GM15510 (cell line): ENCODE data around the gene ZNF90.

Experiments
- POLR2A ChIP-seq: IDR thresholded peaks from 3 replicates; pipeline ENCODE4 v1.6.1; 2011; ENCODE audit warnings: borderline replicate concordance; ENCODE audit not compliant: insufficient read length; ENCODE audit errors: extremely low read depth

The ZNF90 gene

DNA sequence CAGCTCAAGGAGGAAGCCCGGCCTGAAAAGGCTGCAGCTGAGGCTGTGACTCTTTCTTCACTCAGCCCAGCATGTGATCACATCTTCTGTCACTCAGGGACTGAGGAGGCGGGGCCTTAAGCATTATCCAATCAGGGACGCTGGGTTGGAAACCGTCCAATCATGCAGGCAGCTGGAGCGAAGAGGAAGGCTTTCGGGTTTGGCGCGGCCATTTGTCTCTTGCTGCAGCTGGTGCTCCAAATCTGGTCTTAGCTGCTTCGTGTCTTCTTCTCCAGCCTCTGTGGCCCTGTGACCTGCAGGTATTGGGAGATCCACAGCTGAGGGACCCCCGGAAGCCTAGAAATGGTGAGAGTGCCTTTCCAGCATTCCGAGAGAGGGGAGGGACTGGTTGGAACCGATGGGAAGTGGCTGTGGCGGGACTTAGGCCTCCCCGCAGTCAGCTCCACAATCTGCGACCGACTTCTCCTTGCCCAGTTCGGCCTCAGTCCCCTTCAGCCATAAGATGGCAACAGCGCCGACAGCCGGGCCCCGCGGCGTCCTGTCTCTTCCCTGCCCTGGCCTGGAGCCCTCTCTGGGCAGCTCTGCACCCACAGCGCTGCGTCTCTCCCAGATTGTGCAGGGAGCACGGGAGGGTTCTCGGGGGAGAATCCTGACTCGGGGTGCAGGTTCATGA is at the start of gene ZNF90:
Gene ZNF90, plus strand, starts transcription at position 210 of the 673 bp plus-strand sequence. Its CDS starts 133 bp downstream, at position 343.
- no peak for TF ChIP-seq POLR2A

DNA sequence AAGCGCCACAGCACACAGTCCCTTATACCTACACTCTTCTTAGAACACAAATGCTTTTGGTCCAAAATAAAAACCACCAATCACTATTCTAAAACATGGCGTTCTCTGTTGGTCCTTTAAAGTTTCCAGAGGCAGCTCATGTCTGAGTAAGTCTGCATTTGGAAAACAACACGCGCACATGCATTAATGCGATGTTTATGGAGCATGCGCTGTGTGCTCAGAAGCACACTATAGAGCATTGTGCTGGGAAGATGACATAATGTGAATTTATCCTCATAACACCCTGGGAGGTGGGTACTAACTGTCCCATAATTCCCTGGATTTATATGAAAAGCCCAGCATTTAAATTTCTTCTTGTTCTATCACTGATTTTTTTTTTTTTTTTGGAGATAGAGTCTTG is 49.2 kb upstream of the ZNF90 start:
- TF ChIP-seq POLR2A, result no peak

DNA sequence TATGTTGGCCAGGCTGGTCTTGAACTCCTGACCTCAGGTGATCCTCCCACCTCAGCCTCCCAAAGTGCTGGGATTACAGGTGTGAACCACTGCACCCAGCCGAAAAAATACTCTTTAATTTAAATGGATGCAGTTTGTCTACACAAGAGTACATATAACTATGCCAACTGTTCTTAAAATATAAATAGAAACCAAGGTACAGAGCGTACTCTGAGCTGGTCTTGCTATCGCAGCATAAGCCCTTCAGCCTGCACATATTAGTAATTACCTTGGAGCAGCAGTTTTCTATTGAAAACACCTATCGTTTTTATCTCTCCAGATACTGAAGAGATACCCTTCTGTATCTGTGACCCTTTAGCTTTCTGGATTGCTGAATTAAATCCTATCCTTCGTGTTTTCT is 41.9 kb upstream of the ZNF90 start:
- no peak for TF ChIP-seq POLR2A

DNA sequence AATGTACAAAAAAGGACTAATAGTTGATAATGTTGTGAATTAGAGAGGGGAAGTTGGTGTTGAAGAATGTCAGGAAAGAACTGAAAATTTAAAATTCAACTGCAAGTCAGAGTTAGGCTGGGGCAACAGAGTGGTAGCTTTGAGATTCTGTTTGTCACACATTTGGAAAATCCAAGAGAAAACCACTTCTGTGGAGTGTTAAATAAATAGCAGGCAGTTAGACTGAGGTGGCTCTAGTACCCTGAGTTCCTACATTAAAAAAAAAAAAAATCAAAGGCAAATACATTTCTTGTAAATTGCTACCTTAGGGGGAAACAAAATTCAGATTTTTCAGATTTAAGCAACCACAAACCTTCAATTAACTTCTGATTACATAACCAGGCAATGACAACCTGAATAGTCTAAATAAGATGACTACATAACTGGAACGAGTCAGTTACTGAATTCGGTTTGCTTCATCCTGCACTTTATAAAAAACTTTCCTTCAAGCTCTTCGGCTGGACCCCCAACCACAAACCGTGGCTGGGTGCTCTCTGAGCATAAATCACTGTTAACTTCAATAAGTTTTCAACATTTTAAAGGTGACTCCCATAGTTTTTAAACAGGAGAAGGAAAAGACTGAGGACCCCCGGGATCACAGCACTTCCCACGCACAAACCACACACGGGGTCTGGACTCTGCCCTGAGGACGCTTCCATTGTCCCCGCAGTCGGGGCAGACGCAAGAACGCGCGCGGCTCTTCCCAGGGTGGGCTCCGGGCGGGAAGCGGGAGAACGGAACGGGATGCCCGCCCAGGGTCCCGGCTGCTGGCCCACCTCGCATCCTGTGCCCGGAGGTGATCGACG is 39.2 kb upstream of the ZNF90 start:
- TF ChIP-seq POLR2A, result no peak

DNA sequence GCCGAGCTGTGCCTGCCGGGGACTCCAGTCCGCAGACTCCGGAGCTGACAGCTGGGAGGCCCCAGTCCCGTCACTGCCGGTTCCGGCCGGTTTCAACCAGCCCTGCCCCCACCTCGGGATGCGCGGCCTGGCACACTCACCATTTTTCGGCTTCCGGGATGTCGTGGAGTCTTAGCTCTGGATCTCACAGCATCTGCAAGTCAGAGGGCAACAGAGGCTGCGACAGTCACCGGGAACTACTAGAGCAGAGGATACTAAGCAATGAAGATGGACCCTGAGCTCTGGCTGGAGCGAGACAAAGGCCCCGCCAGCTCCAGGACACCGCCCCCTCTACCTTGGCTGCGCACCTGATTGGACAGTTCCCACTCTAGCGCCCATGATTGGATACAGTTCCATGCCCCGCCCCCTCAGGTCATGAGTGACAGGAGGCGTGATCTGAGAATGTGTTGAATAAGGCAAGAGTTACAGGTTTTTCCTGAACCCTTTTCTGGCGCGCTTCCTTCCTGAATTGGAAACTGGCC is 38.5 kb upstream of the ZNF90 start, which contains the start of gene ZNF682:
Gene ZNF682, minus strand, starts transcription at position 303 of the 521 bp plus-strand sequence. Its CDS starts 160 bp downstream, at position 143.
- TF ChIP-seq POLR2A, result peak; percentile 23

DNA sequence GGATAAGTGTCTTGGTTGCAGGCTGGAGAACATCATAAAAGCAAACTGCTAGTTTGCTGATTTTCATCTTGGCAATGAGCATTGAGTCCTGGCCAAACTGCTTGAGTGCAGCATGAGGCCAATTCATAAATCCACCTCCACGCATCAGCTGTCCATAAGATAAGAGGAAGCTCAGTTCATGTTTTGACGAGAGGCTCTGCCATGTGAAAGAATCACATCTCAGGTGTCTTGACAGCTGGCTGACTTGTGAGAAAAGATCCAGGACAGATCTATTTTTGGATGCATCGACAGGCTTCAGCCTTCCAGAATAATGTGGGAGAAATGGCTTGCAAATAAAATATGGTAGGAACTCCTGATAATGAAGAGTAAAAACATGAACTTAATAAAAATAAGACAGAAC is 33.1 kb upstream of the ZNF90 start:
- no peak for TF ChIP-seq POLR2A

DNA sequence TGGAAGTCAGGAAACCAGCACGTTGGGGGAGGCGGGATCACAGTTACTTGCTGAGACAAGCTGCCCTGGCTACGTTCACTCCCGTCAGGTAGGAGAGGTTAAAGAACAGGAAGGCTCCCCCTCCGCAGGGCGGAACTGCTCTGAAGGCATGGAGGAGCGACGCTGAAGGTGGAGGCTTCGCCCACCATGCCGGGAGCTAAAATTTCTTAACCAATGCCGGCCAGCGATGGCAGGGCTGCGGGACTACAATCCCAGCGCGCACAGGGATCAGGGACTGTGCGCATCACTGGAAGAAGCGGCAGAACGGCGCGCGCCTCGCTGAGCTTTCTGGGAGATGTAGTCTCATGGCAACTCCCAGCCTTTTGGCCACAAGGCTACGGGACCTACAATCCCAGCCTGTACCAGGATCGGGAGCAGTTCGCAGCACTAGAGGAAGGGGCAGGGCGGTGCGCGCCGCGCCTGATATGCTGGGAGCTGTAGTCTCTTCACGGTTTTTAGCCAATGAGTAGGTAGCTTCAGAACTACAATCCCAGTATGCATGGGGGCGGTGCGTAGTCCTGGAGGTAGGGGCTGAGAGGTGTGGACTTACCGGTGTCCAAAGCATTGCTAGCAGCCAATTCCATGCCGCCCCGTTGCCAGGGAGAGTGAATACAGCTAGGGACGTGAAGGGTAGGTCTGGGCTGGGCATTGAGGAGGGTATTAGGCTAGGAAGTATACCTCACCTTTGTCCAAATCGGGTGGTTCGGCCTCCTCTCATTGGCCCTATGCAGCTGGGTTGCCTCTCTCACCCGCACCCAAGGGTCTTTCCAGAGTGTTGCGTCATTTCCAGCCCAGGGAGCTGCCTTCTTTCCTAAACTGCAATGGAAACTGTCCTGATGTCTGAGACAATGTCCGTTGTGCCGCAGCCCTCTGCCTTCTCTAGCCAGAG is 25.7 kb upstream of the ZNF90 start:
- TF ChIP-seq POLR2A, result peak; percentile 7

DNA sequence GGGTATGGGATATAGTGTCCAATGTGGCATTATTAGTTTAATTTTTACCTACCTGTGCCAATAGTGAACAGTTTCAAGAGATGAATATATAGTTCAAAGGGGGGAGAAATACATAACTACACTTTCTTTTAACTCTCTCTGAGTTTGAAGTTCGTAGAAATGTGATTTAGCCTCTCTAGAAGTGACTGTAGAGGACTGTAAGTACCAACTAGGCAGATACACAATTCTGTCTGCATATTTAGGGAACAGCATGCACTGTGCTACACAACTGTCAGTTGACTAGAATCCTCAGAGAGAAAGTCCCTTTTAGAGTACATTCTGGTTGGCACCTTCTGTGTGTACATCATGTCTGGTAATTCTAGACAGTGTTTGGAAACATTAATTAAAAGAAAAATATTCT is 17.5 kb upstream of the ZNF90 start:
- TF ChIP-seq POLR2A, result no peak

DNA sequence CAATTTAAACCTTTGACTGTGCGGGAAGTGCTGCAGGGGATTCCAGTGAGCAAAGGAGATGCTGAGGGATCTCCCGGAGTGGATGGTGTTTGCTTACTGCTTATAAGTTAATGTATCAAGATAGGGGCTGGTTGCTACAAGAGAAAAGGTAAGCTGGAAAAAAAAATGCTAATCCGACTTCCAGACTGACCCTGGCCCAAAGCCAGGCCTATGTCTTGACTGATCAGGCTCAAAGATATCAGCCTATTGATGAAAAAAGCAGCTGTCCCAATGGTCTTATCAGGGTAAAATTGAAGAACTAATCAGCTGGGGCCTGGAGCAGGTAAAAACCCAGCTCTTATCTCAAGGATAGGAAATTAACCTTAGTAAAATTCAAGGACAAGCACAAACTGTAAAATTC is 10.9 kb upstream of the ZNF90 start:
- TF ChIP-seq POLR2A, result no peak

DNA sequence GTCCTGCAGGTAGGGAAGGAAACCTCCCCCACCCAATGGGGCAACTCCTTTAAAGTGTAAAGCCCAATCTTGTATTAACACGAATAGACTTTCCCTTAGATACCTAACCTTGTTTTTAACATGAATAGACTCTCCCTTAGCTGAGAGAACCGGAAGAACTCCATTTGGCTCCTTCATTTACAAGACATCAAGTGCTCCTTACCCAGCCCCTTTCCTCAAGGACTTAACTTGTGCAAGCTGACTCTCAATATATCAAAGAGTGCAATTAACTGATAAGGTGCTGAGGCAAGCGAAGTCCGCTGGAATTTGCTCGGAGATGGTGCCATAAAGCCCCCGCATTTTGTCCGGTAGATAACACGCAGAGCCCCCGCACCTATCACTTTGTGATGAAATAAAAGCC is 9.9 kb upstream of the ZNF90 start:
- no peak for TF ChIP-seq POLR2A

DNA sequence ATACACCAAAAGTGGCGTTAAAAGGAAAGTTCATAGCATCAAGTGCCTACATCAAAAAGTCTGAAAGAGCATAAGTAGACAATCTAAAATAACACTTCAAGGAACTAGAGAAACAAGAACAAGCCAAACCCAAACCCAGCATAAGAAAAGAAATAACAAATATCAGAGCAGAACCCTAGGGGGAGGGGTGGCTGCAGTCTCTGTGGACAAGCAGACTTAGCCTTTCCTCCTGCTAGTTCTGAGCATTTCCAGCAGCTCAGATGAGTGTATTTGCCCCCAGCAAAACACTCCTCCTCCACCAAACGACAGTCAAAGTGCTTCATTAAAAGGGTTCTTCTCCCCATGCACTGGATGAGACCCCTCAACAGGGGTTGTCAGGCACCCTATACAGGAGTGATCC is 7.1 kb upstream of the ZNF90 start:
- no peak for TF ChIP-seq POLR2A

DNA sequence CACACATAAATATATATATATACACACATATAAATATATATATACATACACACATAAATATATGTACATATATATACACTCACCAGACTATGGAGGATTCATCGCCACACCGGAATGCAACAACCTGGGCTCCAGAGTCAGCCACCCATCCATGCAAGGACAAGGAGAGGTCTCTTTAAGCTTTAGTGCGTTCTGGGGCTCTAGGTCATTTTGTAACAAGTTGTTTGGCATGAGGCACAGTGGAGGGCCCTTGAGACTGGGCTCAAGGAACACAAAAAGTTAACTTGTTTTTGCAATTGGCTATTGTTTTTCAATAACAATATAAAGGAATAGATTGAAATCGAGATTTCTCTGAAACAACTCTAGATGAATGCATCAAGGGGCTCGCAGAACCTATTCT is 4.9 kb upstream of the ZNF90 start:
- no peak for TF ChIP-seq POLR2A

DNA sequence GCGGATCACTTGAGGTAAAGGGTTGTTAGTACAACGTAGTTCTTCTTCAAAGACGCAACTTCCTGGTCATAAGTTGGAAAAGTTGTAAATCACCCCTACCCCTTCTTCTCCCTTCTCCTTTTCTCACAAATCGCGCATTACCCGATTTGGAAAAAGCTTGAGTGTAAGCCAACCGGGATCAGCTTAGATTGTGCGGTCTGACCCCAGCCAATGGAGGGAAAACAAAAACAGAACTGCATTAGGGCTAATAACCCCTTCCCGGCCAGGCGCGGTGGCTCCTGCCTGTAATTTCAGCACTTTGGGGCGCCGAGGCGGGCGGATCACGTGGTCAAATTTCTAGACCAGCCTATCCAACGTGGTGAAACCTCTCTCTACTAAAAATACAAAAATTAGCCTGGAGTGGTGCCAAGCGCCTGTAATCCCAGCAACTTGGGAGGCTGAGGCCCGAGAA is 806 bp downstream of the ZNF90 start:
- no peak for TF ChIP-seq POLR2A

DNA sequence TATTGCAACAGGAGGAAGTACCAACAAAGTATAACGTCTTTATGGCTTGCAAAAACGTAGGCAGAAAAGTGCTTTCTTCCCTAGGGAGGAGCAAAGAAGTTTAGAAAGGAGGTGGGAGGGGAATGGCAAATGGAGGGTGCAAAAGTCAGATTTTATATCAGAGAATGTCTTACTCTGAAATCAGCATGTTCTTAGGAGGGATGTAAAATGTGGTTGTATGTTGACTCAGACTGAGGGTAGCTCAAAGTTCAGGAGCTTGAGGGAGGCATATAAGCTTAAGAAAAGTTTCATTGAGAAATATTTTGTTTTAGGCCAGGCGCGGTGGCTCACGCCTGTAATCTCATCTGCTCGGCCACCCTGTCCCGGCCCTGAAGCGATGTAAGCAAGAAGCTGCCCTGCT is 1.7 kb downstream of the ZNF90 start:
- TF ChIP-seq POLR2A, result no peak

DNA sequence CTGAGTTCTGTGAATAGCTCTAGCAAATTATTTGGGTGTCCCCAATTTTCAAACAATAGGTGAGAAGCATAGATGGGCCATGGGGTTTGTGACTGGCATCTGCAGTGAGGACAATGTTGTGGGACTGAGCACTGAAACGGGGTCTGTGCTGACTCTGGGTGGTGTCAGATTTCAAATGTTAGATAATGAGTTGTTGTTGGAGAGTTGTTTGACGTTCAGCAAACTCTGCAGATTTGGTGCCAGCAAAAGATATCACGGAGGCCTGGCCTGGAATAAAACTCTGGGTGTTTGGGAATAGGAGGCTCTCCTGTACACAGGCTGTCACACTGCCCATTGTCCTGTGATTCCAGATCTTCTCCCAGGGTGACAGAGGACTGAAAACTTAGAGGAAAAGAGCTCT is 2.9 kb downstream of the ZNF90 start:
- no peak for TF ChIP-seq POLR2A

DNA sequence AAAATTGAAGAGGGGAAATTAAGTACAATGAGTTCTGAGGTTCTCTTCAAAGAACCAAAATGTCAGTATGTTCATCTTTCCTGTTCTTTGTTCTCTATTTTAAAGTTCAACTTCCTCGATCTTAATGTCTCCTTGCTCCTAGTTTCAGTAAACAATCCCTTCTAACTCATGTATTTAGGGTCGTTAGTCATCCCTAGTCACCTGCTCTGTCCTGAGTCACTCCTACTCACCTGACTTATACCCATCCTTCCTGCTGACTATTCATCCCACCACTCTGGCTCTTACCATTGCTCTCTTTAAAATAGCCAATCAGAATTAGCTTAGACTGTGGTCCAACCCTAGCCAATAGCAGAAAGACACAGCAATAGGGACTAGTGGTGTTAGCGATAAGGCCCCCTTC is 24.3 kb downstream of the ZNF90 start:
- no peak for TF ChIP-seq POLR2A
